Measurements from ENCODE around the gene RNF144B.

DNA sequence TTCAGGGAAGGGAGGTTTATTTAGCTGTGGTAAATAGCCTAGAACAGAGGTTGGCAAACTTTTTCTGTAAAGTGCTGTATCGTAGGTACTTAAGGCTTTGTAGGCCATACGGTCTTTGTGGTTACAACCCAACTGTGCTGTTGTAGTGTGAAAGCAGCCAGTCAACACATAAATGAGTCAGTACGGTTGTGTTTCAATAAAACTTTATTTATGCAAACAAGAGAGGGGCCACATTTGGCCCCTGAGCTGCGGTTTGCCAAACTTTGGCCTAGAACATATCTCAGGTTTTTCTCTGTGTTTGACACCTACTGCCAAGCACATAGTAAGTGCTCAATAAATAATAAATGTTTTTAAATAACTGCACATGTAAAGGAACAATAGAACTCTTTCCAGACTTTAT lies 102.2 kb downstream of the RNF144B start:
- TF ChIP-seq, protein P1, sequence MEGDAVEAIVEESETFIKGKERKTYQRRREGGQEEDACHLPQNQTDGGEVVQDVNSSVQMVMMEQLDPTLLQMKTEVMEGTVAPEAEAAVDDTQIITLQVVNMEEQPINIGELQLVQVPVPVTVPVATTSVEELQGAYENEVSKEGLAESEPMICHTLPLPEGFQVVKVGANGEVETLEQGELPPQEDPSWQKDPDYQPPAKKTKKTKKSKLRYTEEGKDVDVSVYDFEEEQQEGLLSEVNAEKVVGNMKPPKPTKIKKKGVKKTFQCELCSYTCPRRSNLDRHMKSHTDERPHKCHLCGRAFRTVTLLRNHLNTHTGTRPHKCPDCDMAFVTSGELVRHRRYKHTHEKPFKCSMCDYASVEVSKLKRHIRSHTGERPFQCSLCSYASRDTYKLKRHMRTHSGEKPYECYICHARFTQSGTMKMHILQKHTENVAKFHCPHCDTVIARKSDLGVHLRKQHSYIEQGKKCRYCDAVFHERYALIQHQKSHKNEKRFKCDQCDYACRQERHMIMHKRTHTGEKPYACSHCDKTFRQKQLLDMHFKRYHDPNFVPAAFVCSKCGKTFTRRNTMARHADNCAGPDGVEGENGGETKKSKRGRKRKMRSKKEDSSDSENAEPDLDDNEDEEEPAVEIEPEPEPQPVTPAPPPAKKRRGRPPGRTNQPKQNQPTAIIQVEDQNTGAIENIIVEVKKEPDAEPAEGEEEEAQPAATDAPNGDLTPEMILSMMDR (IDR thresholded peaks at IDR 0.05): no peak
- TF ChIP-seq POLR2A (IDR thresholded peaks at IDR 0.05): no peak
